ENCODE measurements around the gene VGLL4.
"Not testable (repeated sequence)": the region's sequence is repeated elsewhere in the genome, so short reads cannot be mapped to it uniquely, and the experiment has no call there.

The VGLL4 gene

GRCh38 chr3:11536132-11536935, 107.4 kb downstream of the VGLL4 start:
- in situ Hi-C loops (cut with HindIII; ENCODE audit: low sequenced_read_pairs): no loop called here

GRCh38 chr3:11535243-11535960, 108.3 kb downstream of the VGLL4 start:
- in situ Hi-C loops (cut with HindIII; ENCODE audit: low sequenced_read_pairs): no loop called here

GRCh38 chr3:11534793-11535101, 109.0 kb downstream of the VGLL4 start:
- in situ Hi-C loops (cut with HindIII; ENCODE audit: low sequenced_read_pairs): no loop called here

GRCh38 chr3:11534011-11534792, 109.5 kb downstream of the VGLL4 start:
- in situ Hi-C loops (cut with HindIII; ENCODE audit: low sequenced_read_pairs): no loop called here

GRCh38 chr3:11532931-11533391, 110.8 kb downstream of the VGLL4 start:
- in situ Hi-C loops (cut with HindIII; ENCODE audit: low sequenced_read_pairs): no loop called here

GRCh38 chr3:11530153-11530721, 113.5 kb downstream of the VGLL4 start:
- in situ Hi-C loops (cut with HindIII; ENCODE audit: low sequenced_read_pairs): no loop called here

- in situ Hi-C loops (cut with HindIII; ENCODE audit: low sequenced_read_pairs): no loop called here
Measured at GRCh38 chr3:11529281-11529680, 114.4 kb downstream of the VGLL4 start.

- in situ Hi-C loops (cut with HindIII; ENCODE audit: low sequenced_read_pairs): not testable (repeated sequence)
Measured at GRCh38 chr3:11526121-11526520, 117.6 kb downstream of the VGLL4 start.

GRCh38 chr3:11523572-11524101, 120.1 kb downstream of the VGLL4 start:
- in situ Hi-C loops (cut with HindIII; ENCODE audit: low sequenced_read_pairs): no loop called here

- in situ Hi-C loops (cut with HindIII; ENCODE audit: low sequenced_read_pairs): no loop called here
Measured at GRCh38 chr3:11522953-11523571, 120.7 kb downstream of the VGLL4 start.

GRCh38 chr3:11522398-11522715, 121.4 kb downstream of the VGLL4 start:
- in situ Hi-C loops (cut with HindIII; ENCODE audit: low sequenced_read_pairs): no loop called here

GRCh38 chr3:11521167-11521566, 122.5 kb downstream of the VGLL4 start:
- in situ Hi-C loops (cut with HindIII; ENCODE audit: low sequenced_read_pairs): no loop called here

GRCh38 chr3:11517601-11518000, 126.1 kb downstream of the VGLL4 start:
- in situ Hi-C loops (cut with HindIII; ENCODE audit: low sequenced_read_pairs): no loop called here

GRCh38 chr3:11514191-11514821, 129.4 kb downstream of the VGLL4 start:
- in situ Hi-C loops (cut with HindIII; ENCODE audit: low sequenced_read_pairs): no loop called here

- in situ Hi-C loops (cut with HindIII; ENCODE audit: low sequenced_read_pairs): no loop called here
Measured at GRCh38 chr3:11513817-11514135, 129.9 kb downstream of the VGLL4 start.

GRCh38 chr3:11513125-11513816, 130.4 kb downstream of the VGLL4 start:
- in situ Hi-C loops (cut with HindIII; ENCODE audit: low sequenced_read_pairs): not testable (repeated sequence)

- in situ Hi-C loops (cut with HindIII; ENCODE audit: low sequenced_read_pairs): not testable (repeated sequence)
Measured at GRCh38 chr3:11511606-11512005, 132.1 kb downstream of the VGLL4 start.

GRCh38 chr3:11510356-11510755, 133.4 kb downstream of the VGLL4 start:
- in situ Hi-C loops (cut with HindIII; ENCODE audit: low sequenced_read_pairs): no loop called here

- in situ Hi-C loops (cut with HindIII; ENCODE audit: low sequenced_read_pairs): no loop called here
Measured at GRCh38 chr3:11510001-11510340, 133.7 kb downstream of the VGLL4 start.
